Erythroblast (primary cell): ENCODE measurements around the gene KSR1.

Experiments used
- GATA1 ChIP-seq: IDR thresholded peaks from 2 replicates; pipeline ENCODE4 v1.6.1; 2011; ENCODE audit warnings: low read depth, mild to moderate bottlenecking, control low read depth, low read length, moderate library complexity
- POLR2A ChIP-seq: IDR thresholded peaks from 2 replicates; pipeline ENCODE4 v1.6.1; 2011; ENCODE audit warnings: mild to moderate bottlenecking, low read length

GRCh38 chr17:27423651-27424050 is 32.6 kb upstream of the KSR1 start:
- TF ChIP-seq POLR2A (no peak), GATA1 (no peak)
